Stimulated activated CD4-positive, alpha-beta T cell treated with anti-CD3 and anti-CD28 coated beads, Interleukin-4, amount 100 ng/mL, for 48 hours (primary cell): Measurements from ENCODE around the gene MXD4.

Source experiments
- DNase-seq, 2 donors: peaks; one replicate each; pipeline ENCODE4 v3.0.0-alpha.2; 2020; ENCODE audit warnings: low read depth in 2 of 2

The MXD4 gene

GRCh38 chr4:2261853-2262144, at the start of gene MXD4:
TSS of gene MXD4 (minus strand) at chr4:2262109. CDS start at chr4:2261980, 129 bp downstream.
- no peak for DNase-seq

GRCh38 chr4:2306773-2307410, 45.0 kb upstream of the MXD4 start:
- no peak for DNase-seq

- no peak for DNase-seq
Measured at GRCh38 chr4:2305766-2306501, 44.0 kb upstream of the MXD4 start.

- DNase-seq, result no peak
Measured at GRCh38 chr4:2304877-2305561, 43.1 kb upstream of the MXD4 start.

- DNase-seq, result no peak
Measured at GRCh38 chr4:2304321-2304876, 42.5 kb upstream of the MXD4 start.

- no peak for DNase-seq
Measured at GRCh38 chr4:2303686-2304320, 41.9 kb upstream of the MXD4 start.

GRCh38 chr4:2303121-2303685, 41.3 kb upstream of the MXD4 start:
- no peak for DNase-seq

GRCh38 chr4:2302387-2303119, 40.6 kb upstream of the MXD4 start:
- no peak for DNase-seq

- DNase-seq, result no peak
Measured at GRCh38 chr4:2301806-2302205, 39.9 kb upstream of the MXD4 start.

- DNase-seq, result no peak
Measured at GRCh38 chr4:2301225-2301642, 39.3 kb upstream of the MXD4 start.

GRCh38 chr4:2300431-2301224, 38.7 kb upstream of the MXD4 start:
- DNase-seq, result no peak

GRCh38 chr4:2299794-2300193, 37.9 kb upstream of the MXD4 start:
- DNase-seq, result no peak

GRCh38 chr4:2298532-2298991, 36.7 kb upstream of the MXD4 start:
- no peak for DNase-seq

GRCh38 chr4:2297606-2298531, 36.0 kb upstream of the MXD4 start:
- no peak for DNase-seq

- DNase-seq, result no peak
Measured at GRCh38 chr4:2296631-2297601, 35.0 kb upstream of the MXD4 start.

GRCh38 chr4:2295900-2296442, 34.1 kb upstream of the MXD4 start:
- DNase-seq, result no peak

- DNase-seq, result no peak
Measured at GRCh38 chr4:2295500-2295899, 33.6 kb upstream of the MXD4 start.

- no peak for DNase-seq
Measured at GRCh38 chr4:2292646-2293108, 30.8 kb upstream of the MXD4 start.
